Endothelial cell of umbilical vein (primary cell): Measurements from ENCODE around the gene SSUH2. TPM values are rescaled to one million over a fixed set of nuclear protein-coding genes. Genes with fewer than 3 reads are reported as not detected.

ENCODE experiments used
- BruUV-seq: library from RNA; stranded (reverse); fragments of 400-500 nt; replicated peaks from 2 replicates; lab custom pipeline; 2021; lab: Mats Ljungman, UMichigan
- CTCF ChIA-PET: fragments of 300-600, 350-600 bp; sonication (Branson Sonifier 250); formaldehyde crosslinking; loops from one replicate; lab custom pipeline; 2021; ENCODE audit warnings: antibody characterized with exemption, inconsistent platforms; lab: Charles Lee
- POLR2A ChIA-PET: fragments of 300-600, 350-600 bp; sonication (Branson Sonifier 250); formaldehyde crosslinking; loops from one replicate; lab custom pipeline; 2021; ENCODE audit warnings: antibody characterized with exemption, inconsistent platforms; lab: Charles Lee
- DNase-seq: peaks from one replicate; pipeline ENCODE4 v3.0.0-alpha.2; 2011; ENCODE audit warnings: low read depth, low spot score
- FAIRE-seq: peaks from 2 replicates; lab custom pipeline; 2011; peaks lifted over from hg19 to GRCh38; lab: Jason Lieb, UNC
- H2AFZ ChIP-seq: 2 replicates; pipeline ENCODE4 v1.6.0; 2012; ENCODE audit warnings: low read depth, low read length, control low read depth, inconsistent platforms
- H3K27ac ChIP-seq: 2 replicates; pipeline ENCODE4 v1.5.1; 2011; ENCODE audit warnings: low read depth, mild to moderate bottlenecking, control low read depth, low read length, moderate library complexity; ENCODE audit not compliant: insufficient read depth
- H3K27me3 ChIP-seq, 2 experiments: 2 replicates each; pipeline versions ENCODE4 v1.6.0 to v1.6.1; 2011; ENCODE audit warnings: low read length in 2 of 2, mixed read lengths in 1 of 2; ENCODE audit not compliant: control insufficient read depth in 2 of 2, insufficient read depth in 2 of 2
- H3K36me3 ChIP-seq, 2 experiments: 2 replicates in 1 of 2; 3 replicates in 1 of 2; pipeline ENCODE4 v1.5.1; 2011; ENCODE audit warnings: low read length in 2 of 2, mild to moderate bottlenecking in 1 of 2, moderate library complexity in 1 of 2; ENCODE audit not compliant: control insufficient read depth in 2 of 2, insufficient read depth in 2 of 2; ENCODE audit errors: extremely low read depth in 1 of 2
- H3K4me1 ChIP-seq: 3 replicates; pipeline ENCODE4 v1.5.1; 2011; ENCODE audit warnings: mild to moderate bottlenecking, low read length; ENCODE audit not compliant: control insufficient read depth, insufficient read depth; ENCODE audit errors: extremely low read depth
- H3K4me2 ChIP-seq: 2 replicates; pipeline ENCODE4 v1.6.1; 2011; ENCODE audit warnings: low read length, control low read depth, mixed read lengths; ENCODE audit not compliant: insufficient read depth
- H3K4me3 ChIP-seq, 3 experiments: fragments of 200-600 bp in 1 of 3; sonication (generic), shearing (Covaris generic) in 1 of 3; replicated peaks in 1 of 3; 2 replicates each; pipeline ENCODE4 v1.5.1; 2011 to 2016; ENCODE audit warnings: control low read depth in 3 of 3, low read length in 3 of 3, mild to moderate bottlenecking in 2 of 3, inconsistent platforms in 1 of 3, low read depth in 1 of 3, moderate library complexity in 1 of 3; ENCODE audit not compliant: insufficient read depth in 1 of 3
- H3K79me2 ChIP-seq: 2 replicates; pipeline ENCODE4 v1.6.0; 2012; ENCODE audit warnings: low read length, inconsistent platforms; ENCODE audit not compliant: control insufficient read depth, insufficient read depth
- H3K9ac ChIP-seq: replicated peaks from 2 replicates; pipeline ENCODE3; 2011; ENCODE audit warnings: low read length, control low read depth; ENCODE audit not compliant: insufficient read depth; ENCODE audit errors: extremely low read depth
- H3K9me1 ChIP-seq: replicated peaks from 3 replicates; pipeline ENCODE4 v1.6.0; 2011; ENCODE audit warnings: mild to moderate bottlenecking, low read length; ENCODE audit not compliant: control insufficient read depth, insufficient read depth; ENCODE audit errors: extremely low read depth
- H3K9me3 ChIP-seq: replicated peaks from 2 replicates; pipeline ENCODE4 v1.5.1; 2012; ENCODE audit warnings: low read length, inconsistent platforms; ENCODE audit not compliant: control insufficient read depth, insufficient read depth
- H4K20me1 ChIP-seq: replicated peaks from 2 replicates; pipeline ENCODE3; 2011; ENCODE audit warnings: mild to moderate bottlenecking, low read length; ENCODE audit not compliant: control insufficient read depth, insufficient read depth; ENCODE audit errors: extremely low read depth
- EZH2 ChIP-seq: IDR thresholded peaks from 2 replicates; pipeline ENCODE4 v1.6.1; 2012; ENCODE audit warnings: borderline replicate concordance, low read depth, mild to moderate bottlenecking, moderate library complexity, low read length, inconsistent platforms; ENCODE audit not compliant: severe bottlenecking
- FOS ChIP-seq: IDR thresholded peaks from 2 replicates; pipeline ENCODE4 v1.6.1; 2011; ENCODE audit warnings: mild to moderate bottlenecking, low read length, moderate library complexity, borderline replicate concordance; ENCODE audit not compliant: insufficient read depth
- GATA2 ChIP-seq: IDR thresholded peaks from 2 replicates; pipeline ENCODE4 v1.7.0; 2011; ENCODE audit warnings: low read depth, mild to moderate bottlenecking, moderate library complexity, mixed read lengths, low read length; ENCODE audit not compliant: insufficient read length, insufficient read depth
- JUN ChIP-seq: IDR thresholded peaks from 2 replicates; pipeline ENCODE4 v1.6.1; 2011; ENCODE audit warnings: borderline replicate concordance, low read depth; ENCODE audit not compliant: insufficient read length, insufficient read depth
- MYC ChIP-seq: IDR thresholded peaks from one replicate; pipeline ENCODE4 v1.6.1; 2011; ENCODE audit warnings: mild to moderate bottlenecking, low read depth, low read length
- POLR2A ChIP-seq: IDR thresholded peaks from 2 replicates; pipeline ENCODE4 v1.6.1; 2012; ENCODE audit warnings: low read depth, mild to moderate bottlenecking, control low read depth, low read length
- POLR2AphosphoS5 ChIP-seq: IDR thresholded peaks from 2 replicates; pipeline ENCODE4 v1.6.1; 2012; ENCODE audit warnings: low read depth, mild to moderate bottlenecking, control low read depth, low read length, moderate library complexity; ENCODE audit not compliant: insufficient read depth
- dilution Hi-C: fragments of 300-500 bp; cut with MboI; formaldehyde crosslinking; loops from one replicate; pipeline ENCODE4 v1.15.0; 2019; ENCODE audit warnings: low sequenced_read_pairs; ENCODE audit not compliant: extremely low pct_ligation_motif_present
- intact Hi-C: fragments of 100-400 bp; cut with micrococcal nuclease; formaldehyde crosslinking; loops from one replicate; pipeline ENCODE4 v1.10.0; 2022
- polyA plus RNA-seq, 4 experiments: library from polyadenylated mRNA; depleted of rRNA in 3 of 4; stranded (reverse) in 3 of 4; unstranded in 1 of 4; fragments of >200 nt; gene quantifications; 2 replicates each; pipeline versions ENCODE4 v1.2.1 to v1.2.3, GENCODE V29; 2011 to 2012; ENCODE audit warnings: missing spikeins in 1 of 4
- total RNA-seq: library from RNA; stranded (reverse); gene quantifications from 2 replicates; pipeline ENCODE4 v1.2.3, GENCODE V29; 2021
- TF ChIP-seq, protein P1 (sequence below): IDR thresholded peaks from 2 replicates; pipeline ENCODE4 v1.6.1; 2011; ENCODE audit not compliant: insufficient read depth, insufficient read length
- TF ChIP-seq, protein P2 (sequence below), 2 donors: IDR thresholded peaks; 1 replicate in 1 of 2; 2 replicates in 1 of 2; pipeline ENCODE4 v1.5.1; 2011; ENCODE audit warnings: low read length in 2 of 2, mild to moderate bottlenecking in 2 of 2, moderate library complexity in 2 of 2, control low read depth in 1 of 2, inconsistent platforms in 1 of 2, low read depth in 1 of 2; ENCODE audit not compliant: insufficient read depth in 1 of 2; ENCODE audit errors: extremely low read depth in 1 of 2

SSUH2 gene
- total and polyA plus RNA-seq, 2 donors (not counting 3 experiments of a cell fraction or from before 2014, with no cell fraction given), result 0.44 TPM; not detected in 1

DNA sequence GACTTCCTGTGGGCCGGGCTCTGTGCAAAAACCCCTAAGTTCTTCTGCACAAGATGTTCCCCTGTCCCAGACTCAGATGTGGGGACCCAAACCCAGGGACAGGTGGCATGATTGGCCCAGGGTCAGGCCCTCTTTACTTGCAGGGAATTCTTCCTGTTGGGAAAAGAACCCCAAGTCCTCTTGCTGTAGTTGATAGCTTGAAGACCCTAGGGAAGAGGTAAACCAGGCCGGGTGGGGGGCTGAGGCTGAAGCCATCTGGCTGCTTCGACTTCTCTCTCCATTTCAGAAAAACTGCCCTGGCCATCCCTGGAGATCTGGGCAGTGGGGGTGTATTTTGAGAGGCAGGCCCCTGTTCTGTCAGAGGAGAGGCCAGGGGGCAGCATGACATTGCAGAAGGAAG is 23.5 kb downstream of the SSUH2 start:
- CTCF ChIA-PET, result interaction anchor here (2.1 to 5.4 kb wide), 2 partner anchors 120 to 179 kb away, joined by 5 to 74 read pairs; partner anchors contain the start of gene LMCD1
- no peak overlapping the region for H3K27ac ChIP-seq

More for the DNA sequence above, 23.5 kb downstream of the SSUH2 start:
- no TSS peak for BruUV-seq
- TF ChIP-seq, protein P1, sequence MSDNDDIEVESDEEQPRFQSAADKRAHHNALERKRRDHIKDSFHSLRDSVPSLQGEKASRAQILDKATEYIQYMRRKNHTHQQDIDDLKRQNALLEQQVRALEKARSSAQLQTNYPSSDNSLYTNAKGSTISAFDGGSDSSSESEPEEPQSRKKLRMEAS, result no peak
- no peak for TF ChIP-seq FOS
- TF ChIP-seq MYC, result no peak
- TF ChIP-seq EZH2, result no peak
- no peak for TF ChIP-seq POLR2AphosphoS5
- TF ChIP-seq, protein P2, sequence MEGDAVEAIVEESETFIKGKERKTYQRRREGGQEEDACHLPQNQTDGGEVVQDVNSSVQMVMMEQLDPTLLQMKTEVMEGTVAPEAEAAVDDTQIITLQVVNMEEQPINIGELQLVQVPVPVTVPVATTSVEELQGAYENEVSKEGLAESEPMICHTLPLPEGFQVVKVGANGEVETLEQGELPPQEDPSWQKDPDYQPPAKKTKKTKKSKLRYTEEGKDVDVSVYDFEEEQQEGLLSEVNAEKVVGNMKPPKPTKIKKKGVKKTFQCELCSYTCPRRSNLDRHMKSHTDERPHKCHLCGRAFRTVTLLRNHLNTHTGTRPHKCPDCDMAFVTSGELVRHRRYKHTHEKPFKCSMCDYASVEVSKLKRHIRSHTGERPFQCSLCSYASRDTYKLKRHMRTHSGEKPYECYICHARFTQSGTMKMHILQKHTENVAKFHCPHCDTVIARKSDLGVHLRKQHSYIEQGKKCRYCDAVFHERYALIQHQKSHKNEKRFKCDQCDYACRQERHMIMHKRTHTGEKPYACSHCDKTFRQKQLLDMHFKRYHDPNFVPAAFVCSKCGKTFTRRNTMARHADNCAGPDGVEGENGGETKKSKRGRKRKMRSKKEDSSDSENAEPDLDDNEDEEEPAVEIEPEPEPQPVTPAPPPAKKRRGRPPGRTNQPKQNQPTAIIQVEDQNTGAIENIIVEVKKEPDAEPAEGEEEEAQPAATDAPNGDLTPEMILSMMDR (IDR thresholded peaks at IDR 0.05; ENCODE audit: extremely low read depth in 1 of 2, insufficient read depth in 1 of 2, low read depth in 1 of 2, low read length in 2 of 2), result no peak
- TF ChIP-seq JUN, result no peak
- TF ChIP-seq POLR2A, result no peak
- TF ChIP-seq GATA2, result no peak
- Histone ChIP-seq H3K4me2 (no peak overlapping the region), H3K4me3 (no peak overlapping the region), H2AFZ (no peak overlapping the region), H3K9ac (no peak overlapping the region), H3K79me2 (no peaks in the 10 kb centered on the region), H3K9me3 (no peaks in the 10 kb centered on the region), H3K36me3 (no peaks in the 10 kb centered on the region), H4K20me1 (no peaks in the 10 kb centered on the region), H3K27me3 (no peaks in the 10 kb centered on the region), H3K9me1 (no peaks in the 10 kb centered on the region), H3K4me1 (peaks cover 4% of the 10 kb centered on the region)
- dilution Hi-C loops (no loop called here), intact Hi-C loops (loop anchor here (5.0 kb wide), 2 partner anchors 119 to 384 kb away; partner anchors contain the start of gene LMCD1)
- DNase-seq (no peak), FAIRE-seq (no peak)
- POLR2A ChIA-PET, result no interaction called here
